Measurements from ENCODE around the gene PLBD2.
A peak's percentile ranks its signal among the peaks of the same experiment; 100 is the strongest.

Gene PLBD2

GRCh38 chr12:113422886-113423669, 64.7 kb downstream of the PLBD2 start:
- DNase-seq = no peak

- DNase-seq = no peak
These were observed 66.1 kb downstream of the PLBD2 start for GRCh38 chr12:113424456-113424855.

GRCh38 chr12:113424915-113425823, 66.8 kb downstream of the PLBD2 start:
- peak; percentile 44 to 51 for DNase-seq

- DNase-seq = no peak
These were observed 67.6 kb downstream of the PLBD2 start for GRCh38 chr12:113425960-113426453.

- DNase-seq = no peak
These were observed 69.5 kb downstream of the PLBD2 start for GRCh38 chr12:113427882-113428281.

- DNase-seq = no peak
These were observed 70.1 kb downstream of the PLBD2 start for GRCh38 chr12:113428482-113428881.

- no peak for DNase-seq
These were observed 74.6 kb downstream of the PLBD2 start for GRCh38 chr12:113432986-113433385.

GRCh38 chr12:113435367-113435766, 77.0 kb downstream of the PLBD2 start:
- no peak for DNase-seq

GRCh38 chr12:113436586-113436985, 78.2 kb downstream of the PLBD2 start:
- no peak for DNase-seq

- no peak for DNase-seq
These were observed 78.8 kb downstream of the PLBD2 start for GRCh38 chr12:113436993-113437728.

GRCh38 chr12:113437729-113438100, 79.3 kb downstream of the PLBD2 start:
- DNase-seq = no peak

- DNase-seq = no peak
These were observed 80.3 kb downstream of the PLBD2 start for GRCh38 chr12:113438523-113439300.

GRCh38 chr12:113439301-113439597, 80.9 kb downstream of the PLBD2 start:
- no peak for DNase-seq

- no peak for DNase-seq
These were observed 81.2 kb downstream of the PLBD2 start for GRCh38 chr12:113439606-113440030.

- DNase-seq = no peak
These were observed 81.9 kb downstream of the PLBD2 start for GRCh38 chr12:113440336-113440735.
